Liver (tissue), 9 donors: ENCODE measurements around the gene GALE. TPM values are rescaled to one million over a fixed set of nuclear protein-coding genes. Genes with fewer than 3 reads are reported as not detected.

Experiments
- DNase-seq: peaks from one replicate; pipeline ENCODE4 v3.0.0-alpha.2; 2017; ENCODE audit warnings: low spot score
- H3K27ac ChIP-seq, 2 donors: one replicate each; pipeline ENCODE4 v1.7.0; 2013; ENCODE audit warnings: inconsistent platforms in 2 of 2, low read length in 2 of 2, control low read depth in 1 of 2, low read depth in 1 of 2, mild to moderate bottlenecking in 1 of 2
- H3K27me3 ChIP-seq, 4 donors: one replicate each; pipeline versions ENCODE4 v1.6.1 to v1.7.0; 2013; ENCODE audit warnings: low read length in 3 of 4, inconsistent platforms in 1 of 4, mild to moderate bottlenecking in 1 of 4, moderate library complexity in 1 of 4; ENCODE audit not compliant: control insufficient read depth in 4 of 4, insufficient read depth in 4 of 4
- H3K36me3 ChIP-seq, 4 donors: one replicate each; pipeline versions ENCODE4 v1.6.1 to v1.7.0; 2013; ENCODE audit warnings: low read length in 3 of 4, mild to moderate bottlenecking in 3 of 4, low read depth in 1 of 4, moderate library complexity in 1 of 4; ENCODE audit not compliant: control insufficient read depth in 4 of 4, insufficient read depth in 3 of 4
- H3K4me1 ChIP-seq, 4 donors: one replicate each; pipeline versions ENCODE4 v1.6.1 to v1.7.0; 2013; ENCODE audit warnings: low read length in 3 of 4, mild to moderate bottlenecking in 3 of 4, moderate library complexity in 1 of 4; ENCODE audit not compliant: control insufficient read depth in 4 of 4, insufficient read depth in 4 of 4
- H3K4me3 ChIP-seq, 3 donors: one replicate each; pipeline versions ENCODE4 v1.6.1 to v1.7.0; 2013; ENCODE audit warnings: low read length in 3 of 3, control low read depth in 1 of 3, low read depth in 1 of 3, mild to moderate bottlenecking in 1 of 3
- H3K9ac ChIP-seq, 2 donors: one replicate each; pipeline ENCODE4 v1.7.0; 2013; ENCODE audit warnings: low read length in 2 of 2, mild to moderate bottlenecking in 2 of 2, moderate library complexity in 2 of 2, control low read depth in 1 of 2, low read depth in 1 of 2
- H3K9me3 ChIP-seq, 4 donors: one replicate each; pipeline versions ENCODE4 v1.6.1 to v1.7.0; 2013; ENCODE audit warnings: low read length in 3 of 4; ENCODE audit not compliant: control insufficient read depth in 4 of 4
- ATF3 ChIP-seq: IDR thresholded peaks from 2 replicates; pipeline ENCODE4 v1.6.1; 2016; ENCODE audit warnings: antibody characterized with exemption
- EGR1 ChIP-seq, 2 donors: IDR thresholded peaks; 2 replicates each; pipeline ENCODE4 v1.6.1; 2016 to 2018; ENCODE audit warnings: antibody characterized with exemption in 2 of 2, low read depth in 2 of 2
- FOXA1 ChIP-seq: IDR thresholded peaks from 2 replicates; pipeline ENCODE4 v1.6.1; 2016; ENCODE audit warnings: antibody characterized with exemption
- FOXA2 ChIP-seq: IDR thresholded peaks from 2 replicates; pipeline ENCODE4 v1.6.1; 2016; ENCODE audit warnings: antibody characterized with exemption
- GABPA ChIP-seq, 2 donors: IDR thresholded peaks in 1 of 2; conservative IDR thresholded peaks in 1 of 2; 2 replicates each; pipeline ENCODE4 v1.6.1; 2016; ENCODE audit warnings: antibody characterized with exemption in 2 of 2, mild to moderate bottlenecking in 1 of 2, moderate library complexity in 1 of 2
- HNF4A ChIP-seq, 2 donors: conservative IDR thresholded peaks; 2 replicates each; pipeline ENCODE4 v1.6.1; 2016; ENCODE audit warnings: antibody characterized with exemption in 2 of 2, mild to moderate bottlenecking in 2 of 2
- HNF4G ChIP-seq: IDR thresholded peaks from 2 replicates; pipeline ENCODE4 v1.6.1; 2016; ENCODE audit warnings: antibody characterized with exemption
- JUND ChIP-seq, 2 donors: IDR thresholded peaks; 2 replicates each; pipeline ENCODE4 v1.6.1; 2016; ENCODE audit warnings: antibody characterized with exemption in 2 of 2
- MAX ChIP-seq: IDR thresholded peaks from 2 replicates; pipeline ENCODE4 v1.6.1; 2016; ENCODE audit warnings: antibody characterized with exemption
- NR2F2 ChIP-seq: IDR thresholded peaks from 2 replicates; pipeline ENCODE4 v1.6.1; 2016; ENCODE audit warnings: antibody characterized with exemption
- RAD21 ChIP-seq, 2 donors: IDR thresholded peaks; 2 replicates each; pipeline ENCODE4 v1.6.1; 2016; ENCODE audit warnings: antibody characterized with exemption in 2 of 2, mild to moderate bottlenecking in 2 of 2
- REST ChIP-seq: IDR thresholded peaks from 2 replicates; pipeline ENCODE4 v1.6.1; 2016; ENCODE audit warnings: antibody characterized with exemption, mild to moderate bottlenecking
- RXRA ChIP-seq, 2 donors: IDR thresholded peaks; 2 replicates each; pipeline ENCODE4 v1.6.1; 2017 to 2018; ENCODE audit warnings: antibody characterized with exemption in 2 of 2, mild to moderate bottlenecking in 1 of 2
- SP1 ChIP-seq: IDR thresholded peaks from 2 replicates; pipeline ENCODE4 v1.6.1; 2018; ENCODE audit warnings: antibody characterized with exemption, mild to moderate bottlenecking
- TAF1 ChIP-seq: conservative IDR thresholded peaks from 2 replicates; pipeline ENCODE4 v1.6.1; 2016; ENCODE audit warnings: antibody characterized with exemption, mild to moderate bottlenecking
- YY1 ChIP-seq: IDR thresholded peaks from 2 replicates; pipeline ENCODE4 v1.6.1; 2016; ENCODE audit warnings: antibody characterized with exemption, mild to moderate bottlenecking
- ZBTB33 ChIP-seq: IDR thresholded peaks from 2 replicates; pipeline ENCODE4 v1.6.1; 2016; ENCODE audit warnings: antibody characterized with exemption
- WGBS: extraction: QIAGEN DNeasy Blood & Tissue Kit; methylation state at CpG from one replicate; pipeline ENCODE4 v1.1.7; 2013; 5-methylcytosine and 5-hydroxymethylcytosine counted together
- polyA plus RNA-seq, 2 donors: library from polyadenylated mRNA; stranded (reverse) in 1 of 2; unstranded in 1 of 2; fragments of 200-250 nt in 1 of 2; fragments of >200 nt in 1 of 2; fragmentation: Nextera tagmentation in 1 of 2; extraction: Ambion mirVana in 1 of 2; gene quantifications; one replicate each; pipeline versions ENCODE4 v1.2.1 to v1.2.3, GENCODE V29; 2013 to 2015
- total RNA-seq, 2 donors: library from RNA; depleted of rRNA; stranded (reverse); fragments of >200 nt; gene quantifications; one replicate each; pipeline ENCODE4 v1.2.3, GENCODE V29; 2014
- TF ChIP-seq, protein P1 (sequence below): fragments of 150-350 bp; IDR thresholded peaks from 2 replicates; pipeline ENCODE4 v1.5.1; 2017; ENCODE audit warnings: improper control_type of control experiment, low read depth, low read length; ENCODE audit not compliant: missing input control
- donor health status: healthy.
- donor health status: healthy.
- donor health status: healthy.
- donor health status: healthy.
- donor health status: healthy.

GALE gene
- total and polyA plus RNA-seq, 4 donors = 22.9 to 43.4 (median 38.7) TPM

GRCh38 chr1:23776217-23776616, 24.3 kb downstream of the GALE start:
- peaks cover 0 to 5% (median 0%) of the 10 kb centered on the region in 4 donors for H3K36me3 ChIP-seq
- H3K9ac ChIP-seq = no peak overlapping the region
- no peaks in the 10 kb centered on the region for H3K27me3 ChIP-seq
- TF ChIP-seq FOXA2 (no peak), HNF4G (no peak), YY1 (peak; percentile 48), RAD21 (IDR thresholded peaks at IDR 0.05) (no peak), MAX (peak; percentile 19), FOXA1 (no peak), REST (peak; percentile 29), NR2F2 (no peak), RXRA (IDR thresholded peaks at IDR 0.05) (peak; percentile 50 to 78), TAF1 (no peak), HNF4A (conservative IDR thresholded peaks at IDR 0.05) (peak; percentile 42 to 59), ZBTB33 (no peak), GABPA (IDR thresholded peaks at IDR 0.05 in 1 of 2, conservative IDR thresholded peaks at IDR 0.05 in 1 of 2) (peak in 1 of 2 donors; percentile 64), EGR1 (IDR thresholded peaks at IDR 0.05; ENCODE audit: low read depth in 2 of 2) (no peak), ATF3 (no peak), JUND (IDR thresholded peaks at IDR 0.05) (no peak), SP1 (peak; percentile 60)
- TF ChIP-seq, protein P1, sequence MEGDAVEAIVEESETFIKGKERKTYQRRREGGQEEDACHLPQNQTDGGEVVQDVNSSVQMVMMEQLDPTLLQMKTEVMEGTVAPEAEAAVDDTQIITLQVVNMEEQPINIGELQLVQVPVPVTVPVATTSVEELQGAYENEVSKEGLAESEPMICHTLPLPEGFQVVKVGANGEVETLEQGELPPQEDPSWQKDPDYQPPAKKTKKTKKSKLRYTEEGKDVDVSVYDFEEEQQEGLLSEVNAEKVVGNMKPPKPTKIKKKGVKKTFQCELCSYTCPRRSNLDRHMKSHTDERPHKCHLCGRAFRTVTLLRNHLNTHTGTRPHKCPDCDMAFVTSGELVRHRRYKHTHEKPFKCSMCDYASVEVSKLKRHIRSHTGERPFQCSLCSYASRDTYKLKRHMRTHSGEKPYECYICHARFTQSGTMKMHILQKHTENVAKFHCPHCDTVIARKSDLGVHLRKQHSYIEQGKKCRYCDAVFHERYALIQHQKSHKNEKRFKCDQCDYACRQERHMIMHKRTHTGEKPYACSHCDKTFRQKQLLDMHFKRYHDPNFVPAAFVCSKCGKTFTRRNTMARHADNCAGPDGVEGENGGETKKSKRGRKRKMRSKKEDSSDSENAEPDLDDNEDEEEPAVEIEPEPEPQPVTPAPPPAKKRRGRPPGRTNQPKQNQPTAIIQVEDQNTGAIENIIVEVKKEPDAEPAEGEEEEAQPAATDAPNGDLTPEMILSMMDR = no peak
- no peak for DNase-seq
- H3K4me1 ChIP-seq = peaks cover 6 to 54% (median 43%) of the 10 kb centered on the region in 4 donors
- no peaks in the 10 kb centered on the region for H3K9me3 ChIP-seq
- H3K27ac ChIP-seq = peak overlapping the region; percentile 72 to 73
- H3K4me3 ChIP-seq = no peak overlapping the region
- 28% methylated on average over 2 of the region's 2 CpGs for WGBS
